Activated T-helper 1 cell treated with anti-CD3 and anti-CD28 coated beads, Interleukin-2, amount 50 U/mL, for 16 hours (primary cell): ENCODE results near the gene OGFRL1.

Source experiments
- DNase-seq, 2 donors: peaks; one replicate each; pipeline ENCODE4 v3.0.0-alpha.2; 2020; ENCODE audit warnings: low read depth in 1 of 2, low spot score in 1 of 2

Gene OGFRL1

DNA sequence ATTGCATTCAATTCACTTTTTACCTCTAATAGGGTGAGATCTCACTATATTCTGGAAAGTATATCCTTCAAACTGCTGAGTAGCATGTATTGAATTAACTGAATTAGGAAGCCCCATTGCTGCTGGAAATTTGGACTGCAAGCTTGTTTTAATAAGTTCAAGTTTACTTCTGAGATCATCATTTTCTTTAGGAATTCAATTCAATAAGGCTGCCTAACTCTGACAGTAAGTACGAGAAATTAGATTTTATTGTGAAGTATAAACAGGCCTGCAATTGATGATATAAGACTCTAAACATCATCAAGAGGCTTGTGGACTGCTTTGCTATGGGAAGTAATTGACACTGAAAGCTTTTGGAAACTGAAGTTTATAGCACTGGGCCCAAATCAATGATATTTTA lies 44.4 kb downstream of the OGFRL1 start:
- DNase-seq: no peak

DNA sequence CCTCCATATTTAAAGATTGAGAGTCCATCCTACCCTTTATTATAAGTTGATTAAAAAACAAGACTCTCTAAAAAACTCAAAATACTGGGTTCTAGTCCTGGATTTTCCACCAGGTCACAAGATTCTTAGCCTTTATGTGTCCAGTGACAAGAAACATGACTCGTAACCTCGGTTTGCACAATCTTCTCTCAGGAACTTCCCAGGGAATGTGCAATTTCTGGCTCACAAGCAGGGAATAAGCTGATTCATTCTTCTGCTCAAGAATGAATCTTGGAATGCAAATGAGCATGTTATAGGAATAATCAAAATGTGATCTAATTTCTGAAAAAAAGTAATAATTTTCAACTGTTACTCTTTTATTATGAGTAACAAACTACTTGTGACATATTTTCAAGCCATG lies 45.1 kb downstream of the OGFRL1 start:
- DNase-seq: no peak

DNA sequence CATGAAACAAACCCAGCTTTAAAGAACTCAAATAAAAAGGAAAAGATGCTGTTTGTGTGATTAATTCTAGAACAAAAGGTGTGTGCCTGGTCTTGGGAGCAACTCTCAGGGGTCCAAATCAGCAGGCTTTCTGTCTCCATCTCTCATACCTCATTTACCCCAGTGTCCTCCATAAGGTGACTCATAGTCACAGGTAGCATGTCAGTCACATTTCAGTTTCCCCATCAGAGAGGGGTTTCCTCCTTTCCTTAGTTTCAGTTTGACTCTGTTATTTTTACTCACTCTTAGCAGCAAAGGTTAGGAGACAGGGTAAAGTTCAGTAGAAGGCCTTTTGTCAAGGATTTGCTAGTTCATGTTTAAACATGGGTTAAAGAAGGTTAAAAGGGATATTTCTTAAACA lies 46.2 kb downstream of the OGFRL1 start:
- no peak for DNase-seq

DNA sequence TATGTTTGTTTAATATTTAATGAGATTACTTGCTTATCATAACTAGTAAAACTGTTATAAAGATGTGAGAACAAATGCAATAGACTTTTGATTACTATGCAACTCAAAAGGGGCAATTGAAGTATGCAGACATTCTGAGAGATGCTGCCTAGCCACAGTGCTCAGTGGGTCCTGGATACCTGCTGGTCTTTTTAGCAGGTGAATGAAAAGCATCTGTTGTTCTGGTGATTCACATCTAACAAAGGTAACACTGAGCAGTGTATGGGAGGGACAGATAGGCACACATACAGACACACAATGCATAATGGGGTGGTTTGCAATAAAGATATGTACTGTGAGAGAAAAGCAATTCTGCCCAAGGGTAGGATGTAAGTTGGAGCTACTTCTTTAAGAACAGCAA lies 46.9 kb downstream of the OGFRL1 start:
- no peak for DNase-seq

DNA sequence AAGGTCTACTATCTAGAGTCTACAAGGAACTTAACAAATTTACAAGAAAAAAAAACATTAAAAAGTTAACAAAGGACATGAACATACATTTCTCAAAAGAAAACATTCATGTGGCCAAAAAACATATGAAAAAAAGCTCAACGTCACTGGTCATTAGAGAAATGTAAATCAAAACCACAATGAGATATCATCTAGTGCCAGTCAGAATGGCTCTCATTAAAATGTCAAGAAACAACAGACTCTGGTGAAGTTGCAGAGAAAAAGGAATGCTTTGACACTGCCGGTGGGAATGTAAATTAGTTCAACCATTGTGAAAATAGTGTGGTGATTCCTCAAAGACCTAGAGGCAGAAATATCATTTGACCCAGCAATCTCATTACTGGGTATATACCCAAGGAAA lies 48.3 kb downstream of the OGFRL1 start:
- DNase-seq: no peak

DNA sequence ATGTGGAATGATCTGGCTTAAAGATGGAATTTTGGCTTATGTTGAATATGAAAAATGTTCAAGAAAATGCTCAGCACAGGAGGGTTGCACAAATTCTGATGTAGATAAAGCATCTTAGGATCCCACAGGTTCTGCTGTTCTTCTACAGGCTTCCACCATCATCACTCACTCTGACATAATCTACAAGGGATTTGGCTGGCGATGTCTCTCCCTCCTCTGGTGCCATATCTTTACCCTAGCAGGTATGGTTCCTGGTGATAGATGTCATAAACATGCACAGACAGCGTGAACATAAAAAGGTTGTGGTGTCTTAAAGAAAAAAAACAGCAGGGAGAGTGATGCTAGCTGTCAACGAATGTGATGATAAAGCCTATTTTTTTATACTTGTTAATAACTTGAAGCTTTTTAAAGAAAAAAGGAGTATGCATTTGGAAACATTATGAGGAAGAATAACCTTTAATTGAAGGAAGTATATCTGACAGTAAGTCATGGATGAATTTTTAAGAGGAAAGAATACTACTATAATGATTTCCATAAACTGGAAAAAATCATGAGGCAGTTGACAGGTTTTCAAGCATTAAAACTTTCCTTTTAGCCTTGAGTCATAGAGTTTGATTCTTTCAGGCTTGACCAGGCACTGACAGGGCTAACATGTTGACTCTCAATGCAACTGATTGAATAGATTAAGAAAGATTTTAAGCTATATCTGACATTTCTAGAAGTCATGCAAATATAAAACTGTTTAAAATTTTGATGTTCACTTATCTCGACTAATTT lies 50.1 kb downstream of the OGFRL1 start:
- no peak for DNase-seq

DNA sequence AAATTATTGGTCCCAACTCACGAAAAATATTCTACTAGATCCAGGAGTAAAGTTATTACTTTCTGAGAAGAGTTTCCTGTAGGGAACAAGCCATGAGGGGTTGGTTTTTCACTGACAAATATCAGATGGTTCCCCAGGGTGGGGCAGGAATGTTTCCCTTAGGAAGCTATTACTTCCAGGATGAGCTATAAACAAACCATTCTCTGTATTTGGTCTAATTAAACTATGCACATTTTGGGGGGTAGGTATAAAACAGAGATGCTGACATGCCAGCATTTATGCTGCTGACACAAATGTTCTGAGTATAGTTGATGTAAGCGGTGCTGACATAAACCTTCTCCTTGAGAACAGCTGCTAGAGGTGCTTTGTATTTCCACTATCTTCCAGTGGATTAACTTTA lies 54.2 kb downstream of the OGFRL1 start:
- no peak for DNase-seq

DNA sequence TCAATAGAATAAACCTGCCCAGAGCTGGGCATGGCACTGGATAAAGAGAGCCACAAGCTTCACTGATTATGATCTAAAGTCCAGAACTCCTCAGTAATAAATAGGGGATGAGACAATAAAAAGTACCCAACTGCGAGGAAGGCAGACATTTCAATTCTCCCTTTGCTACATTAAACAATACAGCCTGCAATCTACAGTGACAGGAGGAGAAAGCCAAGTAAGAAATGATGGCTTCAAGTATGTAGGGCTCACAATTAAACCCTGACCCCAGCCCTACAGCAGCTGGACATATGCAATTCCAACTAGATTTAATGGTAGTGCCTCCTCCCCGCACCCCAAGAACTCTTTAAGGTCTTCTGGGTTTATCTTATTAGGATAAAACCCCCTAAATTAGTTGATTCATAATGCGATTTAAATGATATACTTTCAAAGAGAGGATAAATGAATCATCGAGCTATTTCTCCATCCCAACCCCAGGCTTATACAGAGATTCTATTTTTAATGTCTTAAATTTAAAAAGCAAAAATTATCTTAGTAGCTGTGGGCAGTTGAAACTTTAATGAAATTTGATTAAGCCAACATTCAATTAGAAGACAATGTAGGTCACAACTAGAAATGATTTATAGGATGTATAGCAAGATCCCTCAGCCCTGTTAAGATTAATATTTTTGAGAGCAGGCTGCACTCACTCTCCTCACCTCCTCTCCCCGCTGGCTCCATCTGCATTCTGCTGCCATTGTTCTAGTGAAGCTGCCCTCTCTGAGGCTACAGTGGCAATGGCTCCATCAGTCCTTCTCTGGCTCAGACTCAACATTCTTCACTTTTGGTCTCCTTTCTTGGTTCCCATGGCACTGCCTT lies 57.1 kb downstream of the OGFRL1 start:
- no peak for DNase-seq

DNA sequence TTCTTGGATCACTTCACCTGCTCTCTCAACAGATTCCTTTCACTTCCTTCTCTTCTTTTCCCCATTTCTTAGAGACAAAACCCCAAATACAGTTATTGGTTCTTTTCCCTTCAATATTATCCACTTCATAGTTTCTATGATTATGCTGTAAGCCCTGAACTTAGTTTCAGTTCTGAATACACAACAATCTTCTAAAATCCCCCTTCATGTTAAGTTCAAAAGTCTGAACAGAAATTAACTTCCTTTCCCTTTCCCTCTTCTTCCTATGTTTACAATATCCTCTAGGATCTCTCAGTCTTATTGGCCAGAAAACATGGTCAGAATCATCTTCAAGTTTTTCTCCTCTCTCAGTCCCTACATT lies 57.7 kb downstream of the OGFRL1 start:
- DNase-seq: no peak

DNA sequence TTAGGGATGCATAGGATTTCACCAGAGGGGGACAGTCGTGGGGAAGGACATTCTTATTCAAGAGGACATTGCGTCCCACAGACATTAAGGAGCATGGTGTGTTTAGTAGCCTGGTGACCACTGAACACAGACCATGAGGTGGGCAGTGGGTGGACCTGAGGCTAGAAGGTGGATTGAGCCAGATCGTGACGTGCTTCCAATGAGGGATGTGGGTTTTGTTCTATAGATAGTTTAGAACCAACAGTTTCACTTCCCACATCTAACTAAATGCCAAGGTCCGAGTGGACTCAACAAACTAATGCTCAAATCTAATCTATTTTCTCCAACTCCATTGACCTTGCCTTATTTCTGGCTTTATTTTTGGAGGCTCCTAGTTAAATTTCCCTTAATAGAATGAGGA lies 58.5 kb downstream of the OGFRL1 start:
- no peak for DNase-seq

DNA sequence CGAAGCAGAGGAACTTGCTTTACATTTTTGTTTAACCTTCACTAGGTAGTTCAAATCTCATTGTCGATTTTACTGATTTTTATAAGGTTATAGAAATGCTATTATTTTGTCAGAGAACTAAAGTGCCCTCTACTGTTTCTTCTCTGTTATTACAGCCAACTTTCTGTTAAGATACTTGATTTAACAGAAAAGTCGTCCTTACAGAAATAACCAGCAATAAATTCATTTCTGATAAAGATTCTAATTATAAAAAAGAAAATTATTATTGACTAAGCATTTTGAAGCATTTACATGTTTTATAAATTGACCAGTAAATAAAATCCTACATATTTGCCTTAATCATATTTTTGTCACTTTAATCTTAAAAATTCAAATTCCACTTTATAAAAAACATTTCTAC lies 60.8 kb downstream of the OGFRL1 start:
- no peak for DNase-seq

DNA sequence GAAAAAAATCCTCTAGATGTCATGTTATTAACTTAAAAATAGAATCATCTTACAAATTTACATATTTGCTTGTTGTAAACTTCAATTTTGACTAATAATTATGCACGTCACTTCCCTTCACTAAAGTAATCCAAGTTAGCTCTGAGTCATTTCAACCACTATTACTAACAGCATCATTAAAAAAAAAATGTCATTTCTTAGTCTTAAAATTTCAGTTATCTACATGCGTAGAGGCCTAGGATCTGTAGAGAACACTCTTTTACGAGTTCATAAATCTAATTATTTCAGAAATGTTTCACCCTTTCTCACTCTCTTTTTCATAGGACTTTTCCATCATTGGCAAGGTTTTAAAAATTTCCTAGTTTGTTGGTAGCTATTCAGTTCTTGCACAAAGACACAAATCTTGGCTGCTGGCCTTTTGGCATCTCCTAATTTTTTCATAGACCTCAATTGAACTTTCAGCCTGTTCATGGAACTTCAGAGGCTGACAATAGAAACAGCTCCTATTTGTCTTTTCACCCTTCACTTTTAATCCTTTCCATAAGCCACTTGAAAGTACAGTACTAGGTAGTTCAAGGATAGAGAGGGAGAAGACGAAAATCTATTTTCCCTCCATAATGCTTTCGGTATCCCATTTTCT lies 61.5 kb downstream of the OGFRL1 start:
- DNase-seq: no peak

DNA sequence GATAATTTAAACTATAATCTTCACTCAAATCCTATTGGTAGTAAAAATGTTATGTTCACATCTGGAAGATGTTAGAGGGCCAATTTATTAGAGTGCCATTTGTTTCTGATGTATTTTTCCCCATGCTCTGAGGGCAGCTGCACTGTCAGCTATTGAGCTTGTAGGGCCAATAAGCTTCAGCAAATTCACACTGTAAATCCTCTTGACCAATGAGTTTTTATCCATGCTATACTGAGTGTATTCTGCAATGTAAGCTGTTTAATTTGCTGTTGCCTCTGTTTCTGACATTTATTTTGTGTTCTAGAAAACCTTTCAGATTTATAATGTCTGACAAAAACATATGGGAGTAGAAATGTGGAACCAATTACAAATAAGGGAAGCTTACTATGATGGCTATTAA lies 62.6 kb downstream of the OGFRL1 start:
- DNase-seq: no peak
